IMR-90 (cell line): ENCODE results near the gene GPATCH2L. TPM values are rescaled to one million over a fixed set of nuclear protein-coding genes. Genes with fewer than 3 reads are reported as not detected.

Experiments used
- ATAC-seq: fragments of 200-7000 bp; cut with Tn5 transposase; 2 replicates; pipeline ENCODE4 v1.9.1; 2020; ENCODE audit warnings: low read depth, mild to moderate bottlenecking, moderate library complexity
- BruUV-seq: library from RNA; stranded (reverse); fragments of 400-500 nt; replicated peaks from 2 replicates; lab custom pipeline; 2021; lab: Mats Ljungman, UMichigan
- CTCF ChIA-PET: fragments of 300-600 bp; formaldehyde crosslinking; extraction: SDS; loops from one replicate; lab custom pipeline; 2021; ENCODE audit warnings: antibody characterized with exemption; lab: Yijun Ruan, JAX
- POLR2A ChIA-PET: fragments of 300-600 bp; sonication (Branson Sonifier 250); formaldehyde crosslinking; loops from one replicate; lab custom pipeline; 2022; ENCODE audit warnings: antibody characterized with exemption; ENCODE audit not compliant: unreplicated experiment; lab: Charles Lee
- DNase-seq: peaks from one replicate; pipeline ENCODE4 v3.0.0; 2013
- H2AFZ ChIP-seq: replicated peaks from 2 replicates; pipeline ENCODE3; 2013; ENCODE audit warnings: low read length, mild to moderate bottlenecking; ENCODE audit not compliant: poor library complexity
- H2AK5ac ChIP-seq: 2 replicates; pipeline ENCODE4 v1.6.1; 2013; ENCODE audit warnings: low read depth, low read length, inconsistent platforms
- H2AK9ac ChIP-seq: replicated peaks from 2 replicates; pipeline ENCODE3; 2013; ENCODE audit warnings: mild to moderate bottlenecking, low read depth, low read length, moderate library complexity; ENCODE audit not compliant: poor library complexity
- H2BK120ac ChIP-seq: 2 replicates; pipeline ENCODE4 v1.6.1; 2013; ENCODE audit warnings: low read depth, low read length, inconsistent platforms
- H2BK15ac ChIP-seq: 3 replicates; pipeline ENCODE4 v1.6.1; 2013; ENCODE audit warnings: low read depth, low read length, inconsistent platforms
- H2BK20ac ChIP-seq: 2 replicates; pipeline ENCODE4 v1.6.1; 2013; ENCODE audit warnings: low read depth, mild to moderate bottlenecking, inconsistent platforms, low read length, moderate library complexity
- H2BK5ac ChIP-seq: 2 replicates; pipeline ENCODE4 v1.6.1; 2013; ENCODE audit warnings: mild to moderate bottlenecking, low read depth, low read length, inconsistent platforms; ENCODE audit not compliant: poor library complexity, severe bottlenecking
- H3K14ac ChIP-seq: replicated peaks from 2 replicates; pipeline ENCODE4 v1.6.1; 2013; ENCODE audit warnings: low read depth, low read length, inconsistent platforms
- H3K18ac ChIP-seq: 2 replicates; pipeline ENCODE4 v1.6.1; 2013; ENCODE audit warnings: low read depth, low read length, control low read depth
- H3K23ac ChIP-seq: 2 replicates; pipeline ENCODE4 v1.6.1; 2013; ENCODE audit warnings: low read depth, low read length, inconsistent platforms
- H3K27ac ChIP-seq: 2 replicates; pipeline ENCODE4 v1.5.1; 2013; ENCODE audit warnings: mild to moderate bottlenecking, control low read depth, low read length; ENCODE audit not compliant: insufficient read depth
- H3K27me3 ChIP-seq: 2 replicates; pipeline ENCODE4 v1.6.1; 2013; ENCODE audit warnings: low read length; ENCODE audit not compliant: control insufficient read depth, insufficient read depth
- H3K36me3 ChIP-seq: 2 replicates; pipeline ENCODE4 v1.6.1; 2013; ENCODE audit warnings: low read length, mixed read lengths; ENCODE audit not compliant: control insufficient read depth, insufficient read depth
- H3K4ac ChIP-seq: 2 replicates; pipeline ENCODE4 v1.6.1; 2013; ENCODE audit warnings: low read depth, low read length, inconsistent platforms
- H3K4me1 ChIP-seq: 2 replicates; pipeline ENCODE4 v1.6.1; 2013; ENCODE audit warnings: low read length, mixed read lengths; ENCODE audit not compliant: control insufficient read depth, insufficient read depth
- H3K4me2 ChIP-seq: 2 replicates; pipeline ENCODE4 v1.6.1; 2013; ENCODE audit warnings: low read depth, mild to moderate bottlenecking, control low read depth, low read length, moderate library complexity
- H3K4me3 ChIP-seq: 2 replicates; pipeline ENCODE4 v1.5.1; 2013; ENCODE audit warnings: low read depth, mild to moderate bottlenecking, control low read depth, low read length, moderate library complexity; ENCODE audit not compliant: insufficient read depth
- H3K56ac ChIP-seq: 2 replicates; pipeline ENCODE4 v1.6.1; 2013; ENCODE audit warnings: low read length, inconsistent platforms; ENCODE audit not compliant: insufficient read depth; ENCODE audit errors: extremely low read depth
- H3K79me1 ChIP-seq, 2 experiments: 2 replicates each; pipeline ENCODE4 v1.6.1; 2013; ENCODE audit warnings: low read length in 2 of 2, inconsistent platforms in 1 of 2, low read depth in 1 of 2
- H3K9ac ChIP-seq: 2 replicates; pipeline ENCODE4 v1.6.1; 2013; ENCODE audit warnings: low read depth, low read length, control low read depth
- H3K9me1 ChIP-seq: 2 replicates; pipeline ENCODE4 v1.6.1; 2013; ENCODE audit warnings: low read length, inconsistent platforms; ENCODE audit not compliant: insufficient read depth
- H3K9me3 ChIP-seq: 2 replicates; pipeline ENCODE4 v1.6.1; 2013; ENCODE audit warnings: low read length; ENCODE audit not compliant: control insufficient read depth, insufficient read depth
- H4K20me1 ChIP-seq: 2 replicates; pipeline ENCODE4 v1.6.1; 2013; ENCODE audit warnings: low read length, inconsistent platforms; ENCODE audit not compliant: insufficient read depth
- H4K5ac ChIP-seq: 2 replicates; pipeline ENCODE4 v1.6.1; 2013; ENCODE audit warnings: mild to moderate bottlenecking, low read depth, low read length, control low read depth
- H4K8ac ChIP-seq, 2 experiments: 2 replicates each; pipeline ENCODE4 v1.6.1; 2013; ENCODE audit warnings: low read depth in 2 of 2, low read length in 2 of 2, control low read depth in 1 of 2, inconsistent platforms in 1 of 2
- H4K91ac ChIP-seq: 2 replicates; pipeline ENCODE4 v1.6.1; 2013; ENCODE audit warnings: low read depth, low read length, inconsistent platforms; ENCODE audit not compliant: insufficient read depth
- RAD21 ChIP-seq: IDR thresholded peaks from 2 replicates; pipeline ENCODE4 v1.6.1; 2012; ENCODE audit warnings: low read length, improper control_type of control experiment
- RFX5 ChIP-seq: IDR thresholded peaks from 2 replicates; pipeline ENCODE4 v1.8.0; 2012; ENCODE audit warnings: low read depth, mild to moderate bottlenecking, low read length, moderate library complexity
- WGBS, 2 experiments: methylation state at CpG; one replicate each; pipeline versions ENCODE4 v1.1.5 to v1.1.7; 2013; ENCODE audit warnings: missing lambda C conversion rate in 2 of 2; ENCODE audit not compliant: insufficient read length in 1 of 2; ENCODE audit errors: extremely low coverage in 2 of 2; 5-methylcytosine and 5-hydroxymethylcytosine counted together
- dilution Hi-C: fragments of 300-500 bp; cut with HindIII; formaldehyde crosslinking; loops from one replicate; pipeline ENCODE4 v1.14.3; 2018; ENCODE audit warnings: low sequenced_read_pairs; ENCODE audit not compliant: unreplicated experiment
- in situ Hi-C: fragments of 300-500 bp; cut with MboI; formaldehyde crosslinking; loops from 3 replicates; pipeline ENCODE4 v1.14.3; 2019; ENCODE audit warnings: low sequenced_read_pairs, inconsistent platforms, mixed read lengths
- intact Hi-C: fragments of 100-400 bp; cut with micrococcal nuclease; formaldehyde crosslinking; loops from 2 replicates; pipeline ENCODE4 v1.10.0; 2022
- polyA plus RNA-seq, 3 experiments: library from polyadenylated mRNA; depleted of rRNA; stranded (reverse); fragments of >200 nt; gene quantifications; 2 replicates each; pipeline ENCODE4 v1.2.3, GENCODE V29; 2012; ENCODE audit warnings: low replicate concordance in 1 of 3
- total RNA-seq: library from RNA; depleted of rRNA; stranded (reverse); fragments of >200 nt; gene quantifications from 2 replicates; pipeline ENCODE4 v1.2.3, GENCODE V29; 2012

Gene GPATCH2L
- total and polyA plus RNA-seq, 2 of the 4 experiments (the other 2 are of a cell fraction) = 15.6 to 51.4 TPM

- Histone ChIP-seq H4K91ac (no peak overlapping the region), H2BK120ac (no peak overlapping the region), H3K14ac (no peak overlapping the region), H3K18ac (no peak overlapping the region), H3K23ac (no peak overlapping the region), H2AFZ (no peak overlapping the region), H3K79me1 (no peaks in the 10 kb centered on the region), H3K9ac (no peak overlapping the region), H4K5ac (no peak overlapping the region), H3K56ac (no peak overlapping the region), H3K4me1 (no peaks in the 10 kb centered on the region), H3K27me3 (peaks cover 19% of the 10 kb centered on the region), H4K20me1 (no peaks in the 10 kb centered on the region), H3K9me1 (no peaks in the 10 kb centered on the region), H3K4ac (no peak overlapping the region), H2BK5ac (no peak overlapping the region), H3K4me2 (no peak overlapping the region), H2BK15ac (no peak overlapping the region), H4K8ac (no peak overlapping the region), H3K27ac (no peak overlapping the region), H2BK20ac (no peak overlapping the region), H2AK9ac (no peak overlapping the region), H3K36me3 (no peaks in the 10 kb centered on the region), H3K4me3 (no peak overlapping the region), H2AK5ac (no peak overlapping the region), H3K9me3 (no peaks in the 10 kb centered on the region)
- no TSS peak for BruUV-seq
- intact Hi-C loops = no loop called here
- ChIA-PET CTCF (no interaction called here), POLR2A (no interaction called here)
- ATAC-seq (no peak), DNase-seq (no peak)
- in situ Hi-C loops = no loop called here
- WGBS, 2 experiments = 68% methylated on average over 4 of the region's 5 CpGs; no CpG with 5 or more reads in 1 of the 2 experiments
- dilution Hi-C loops = no loop called here
- TF ChIP-seq RFX5 (no peak), RAD21 (no peak)
Measured at GRCh38 chr14:76126076-76126475, 25.6 kb upstream of the GPATCH2L start.
